AML-193 (cell line): ENCODE data around the gene PARP8.

Source experiments
- DNase-seq, 2 experiments: peaks; one replicate each; lab custom pipeline; 2025; lab: John Stamatoyannopoulos, UW

The PARP8 gene

DNA sequence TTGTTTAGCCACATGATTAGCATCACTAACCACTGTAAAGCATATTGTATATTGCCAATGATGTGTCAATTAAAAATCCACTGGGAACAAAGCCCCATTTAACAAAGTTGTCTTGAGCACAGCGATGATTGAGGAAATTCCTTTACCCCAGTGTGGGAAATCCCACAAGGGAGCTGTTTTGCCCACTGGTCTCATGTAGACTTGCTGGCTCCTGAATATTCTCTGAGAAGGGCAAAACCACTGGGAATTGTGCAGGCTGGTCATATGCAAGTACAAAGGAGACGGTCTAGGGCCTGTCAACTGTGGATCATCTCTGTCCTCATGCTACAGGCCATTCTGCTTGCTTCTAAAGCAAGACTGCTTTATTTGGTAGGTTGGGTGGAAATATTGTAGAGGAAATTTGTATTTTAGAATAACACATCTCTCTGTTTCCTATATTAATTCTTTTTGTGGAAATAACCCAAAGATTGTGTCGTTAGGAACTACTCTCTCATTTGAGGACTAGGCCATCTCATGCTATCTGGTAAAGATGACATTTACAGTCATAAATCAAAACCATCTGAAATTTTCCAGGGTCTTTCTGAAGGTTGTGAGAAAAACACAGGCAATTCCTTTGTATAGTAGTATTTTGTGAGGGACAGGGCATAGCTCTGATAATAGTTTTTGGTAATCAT, 60.2 kb downstream of the PARP8 start:
- no peak for DNase-seq

DNA sequence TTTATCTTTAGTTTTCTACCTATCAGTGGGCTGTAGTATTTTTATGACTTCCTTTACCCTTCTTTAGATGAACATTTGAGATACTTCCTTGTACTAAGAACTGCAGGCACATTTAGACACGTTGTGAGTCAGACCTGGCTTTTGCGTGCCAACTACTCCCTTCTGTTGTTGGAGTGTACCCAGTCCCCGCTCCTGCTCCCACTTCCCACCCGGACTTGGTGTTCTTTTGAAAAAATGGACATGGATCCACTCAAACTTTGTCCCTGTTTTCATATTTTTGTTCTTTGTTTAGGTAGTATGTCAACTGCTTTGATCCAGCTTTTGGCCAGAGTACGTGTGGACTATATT, 60.7 kb downstream of the PARP8 start:
- DNase-seq = no peak

DNA sequence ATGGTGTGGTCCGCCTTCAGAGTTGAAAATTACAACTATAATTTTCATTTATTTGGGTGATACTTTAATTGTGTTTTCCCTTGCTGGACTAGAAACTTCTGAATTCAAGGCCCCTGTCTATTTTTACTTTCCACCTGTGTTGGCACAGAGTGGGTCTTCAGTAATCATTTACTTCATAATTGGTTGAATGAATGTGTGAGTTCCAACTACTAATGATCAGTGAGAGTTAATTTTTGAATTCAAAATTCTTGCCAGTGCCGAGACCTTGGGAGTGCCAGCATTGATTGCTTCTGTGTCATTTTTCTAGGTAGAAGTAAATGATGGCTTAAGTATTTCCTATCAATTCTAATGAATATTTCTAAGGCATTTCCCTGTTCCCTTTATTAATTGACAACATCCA, 61.4 kb downstream of the PARP8 start:
- DNase-seq = no peak

DNA sequence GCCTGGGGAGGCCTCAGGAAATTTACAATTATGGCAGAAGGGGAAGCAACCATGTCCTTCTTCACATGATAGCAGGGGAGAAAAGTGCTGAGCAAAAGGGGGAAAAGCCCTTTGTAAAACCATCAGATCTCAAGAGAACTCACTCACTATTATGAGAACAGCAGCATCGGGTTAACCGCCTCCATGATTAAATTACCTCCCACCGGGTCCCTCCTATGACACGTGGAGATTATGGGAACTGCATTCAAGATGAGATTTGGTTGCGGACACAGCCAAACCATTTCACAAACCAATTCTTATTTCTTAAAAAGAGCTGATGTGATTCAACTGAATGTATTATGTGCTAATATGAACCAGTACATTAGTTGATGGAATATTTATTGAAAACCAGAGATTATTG, 63.9 kb downstream of the PARP8 start:
- DNase-seq = no peak

DNA sequence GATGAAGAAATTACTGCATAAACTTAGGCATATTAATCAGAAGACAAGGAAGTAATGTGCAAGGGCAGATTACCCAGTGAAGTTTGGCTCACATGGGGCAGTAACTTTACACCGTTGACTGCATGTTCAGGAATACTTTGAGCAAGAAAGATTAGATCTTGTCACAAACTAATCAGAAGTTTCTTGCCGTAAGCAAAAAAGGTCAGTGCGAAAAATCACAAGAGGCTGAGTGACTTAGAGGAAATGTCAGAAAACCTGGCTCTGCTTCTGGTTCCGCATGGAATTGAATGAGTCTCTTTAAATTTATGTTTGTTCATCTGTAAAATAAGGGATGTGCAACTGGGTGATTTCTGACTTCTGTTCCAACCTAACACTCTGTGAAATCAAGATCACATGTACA, 64.4 kb downstream of the PARP8 start:
- DNase-seq = no peak

DNA sequence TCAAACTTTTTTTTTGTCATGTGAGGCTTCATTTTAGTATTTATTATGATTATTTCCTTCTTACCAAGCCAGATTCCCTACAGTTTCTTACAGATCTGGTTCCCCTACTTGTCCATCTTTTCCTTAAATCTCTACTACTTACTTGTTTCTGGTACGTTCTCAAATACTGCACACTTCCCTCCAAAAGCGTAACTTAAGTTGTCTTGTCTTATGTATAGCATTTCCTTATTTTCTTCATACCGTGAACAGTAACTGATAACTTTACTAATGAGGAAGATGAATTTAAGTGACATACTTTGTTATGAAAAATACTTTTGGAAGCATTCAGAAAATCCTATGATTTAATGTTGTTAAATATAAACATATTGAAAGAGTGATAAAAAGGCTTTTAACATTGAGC, 67.3 kb downstream of the PARP8 start:
- no peak for DNase-seq

DNA sequence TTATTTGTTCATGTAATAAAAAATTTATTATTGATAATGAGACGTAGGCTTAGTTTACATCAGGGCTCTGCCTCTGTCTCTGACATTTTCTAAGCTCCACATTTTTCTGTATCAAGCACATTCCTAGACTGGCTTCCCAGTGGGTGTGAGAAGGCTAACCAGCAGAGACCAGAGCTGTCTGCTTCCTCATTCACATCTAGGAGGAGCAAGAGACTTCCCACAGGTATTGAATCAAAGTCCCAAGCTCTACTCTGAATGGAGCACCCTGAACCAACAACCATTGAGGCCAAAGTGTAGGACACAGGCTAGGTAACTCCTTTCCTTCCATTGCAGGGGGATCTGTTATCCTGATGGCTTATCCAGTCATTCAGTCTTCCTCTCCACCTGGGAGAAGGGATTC, 72.4 kb downstream of the PARP8 start:
- no peak for DNase-seq

DNA sequence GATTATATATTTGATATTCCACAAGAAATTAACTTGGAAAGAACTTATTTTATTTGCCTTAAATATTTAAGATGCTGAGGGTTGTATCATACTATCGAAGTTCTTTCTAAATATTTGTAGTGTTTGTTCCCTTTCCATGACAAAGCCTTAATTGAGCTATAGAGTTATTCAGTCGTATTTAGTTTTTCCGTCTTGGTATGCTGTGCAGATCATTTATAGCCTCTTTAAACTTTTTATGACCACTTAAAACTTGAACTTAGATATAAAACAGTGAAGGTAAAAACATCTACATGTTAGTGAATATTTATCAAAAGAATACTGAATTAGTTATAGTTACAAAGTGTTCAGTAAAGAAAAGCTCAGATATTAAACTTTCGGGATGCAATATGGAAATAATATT, 74.4 kb downstream of the PARP8 start:
- DNase-seq = no peak

DNA sequence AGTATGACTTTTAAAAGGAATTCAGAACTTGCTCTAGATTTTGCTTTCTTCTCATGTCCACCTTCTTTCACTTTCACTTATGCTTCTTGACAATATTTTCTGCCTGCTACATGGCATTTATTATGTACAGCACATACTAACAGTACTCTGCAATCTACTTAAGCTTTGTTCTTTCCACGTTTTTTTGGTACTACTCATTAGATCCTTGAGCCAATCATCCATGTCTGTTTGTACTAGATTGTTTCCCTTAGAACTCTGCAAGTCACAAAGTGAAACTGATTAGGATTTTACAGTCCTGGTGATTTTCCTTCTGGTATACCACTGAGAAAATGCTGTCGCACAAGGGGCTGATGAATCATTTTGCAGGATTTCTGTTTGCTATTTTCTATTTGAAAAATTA, 78.3 kb downstream of the PARP8 start:
- DNase-seq = no peak

DNA sequence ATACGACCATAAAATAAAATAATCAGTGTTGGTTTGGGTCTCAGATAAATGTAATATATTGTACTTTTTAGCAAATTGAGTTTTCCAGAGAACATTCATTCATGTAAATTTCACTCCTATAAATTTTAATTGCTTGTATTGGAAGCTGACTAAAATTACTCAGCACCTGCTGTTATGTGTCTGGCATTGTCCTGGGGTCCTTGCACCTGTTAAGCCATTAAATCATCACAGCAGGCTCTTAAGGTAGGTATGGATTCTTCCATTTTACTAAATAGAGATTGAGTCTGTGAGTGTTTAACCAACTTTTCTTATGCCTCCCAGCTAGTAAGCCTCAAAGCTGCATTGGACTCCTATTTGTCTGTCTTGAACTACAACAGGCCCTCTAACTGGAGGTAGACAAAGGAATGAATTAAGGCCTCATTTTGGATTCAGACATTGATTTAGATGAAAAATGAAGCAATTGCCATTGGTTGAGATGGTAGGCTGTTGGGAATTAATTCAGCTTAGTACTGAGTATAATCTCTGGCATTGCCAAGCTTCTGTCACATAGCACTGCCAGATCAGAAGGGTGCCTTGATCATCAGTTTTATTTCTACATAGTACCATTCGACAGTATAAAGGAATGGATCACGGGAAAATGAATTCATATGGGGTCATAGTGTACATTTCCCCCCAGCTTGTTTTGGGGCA, 78.9 kb downstream of the PARP8 start:
- no peak for DNase-seq

DNA sequence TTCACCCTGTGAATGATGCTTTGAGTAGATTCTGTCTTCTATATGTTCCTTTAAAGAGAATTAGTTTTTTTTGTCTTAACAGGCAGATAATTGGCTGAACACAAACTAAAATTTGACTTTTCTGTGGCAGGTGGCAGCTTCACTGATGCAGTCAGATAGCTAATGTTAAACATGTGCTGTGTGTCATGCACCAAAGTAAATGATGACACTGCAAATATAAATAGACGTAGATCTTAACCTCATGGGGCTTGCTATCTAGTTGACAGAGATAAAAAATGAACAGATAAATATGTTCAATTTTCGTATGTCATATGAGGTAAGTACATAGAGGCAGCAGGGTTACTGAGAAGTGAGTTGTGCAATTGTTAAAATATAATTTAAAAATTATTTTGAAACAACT, 82.7 kb downstream of the PARP8 start:
- no peak for DNase-seq

DNA sequence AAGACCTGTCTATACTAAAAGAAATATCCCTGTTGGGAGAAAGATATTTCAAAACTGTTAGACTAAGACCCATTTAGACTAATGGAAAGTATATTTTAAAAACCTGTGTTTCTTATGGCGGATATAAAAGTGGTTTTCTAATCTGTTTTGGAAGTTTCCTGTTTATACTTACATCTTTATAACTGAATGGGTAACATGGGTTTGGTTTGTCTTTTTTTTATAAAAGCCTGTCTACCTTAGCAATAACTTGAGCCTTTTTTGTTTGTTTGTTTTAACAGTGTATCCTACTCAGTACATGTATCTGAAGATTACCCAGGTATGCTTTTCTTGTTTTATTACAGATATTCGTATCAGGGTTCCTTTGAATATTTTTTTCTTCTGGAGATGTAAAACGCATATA, 83.4 kb downstream of the PARP8 start:
- no peak for DNase-seq

DNA sequence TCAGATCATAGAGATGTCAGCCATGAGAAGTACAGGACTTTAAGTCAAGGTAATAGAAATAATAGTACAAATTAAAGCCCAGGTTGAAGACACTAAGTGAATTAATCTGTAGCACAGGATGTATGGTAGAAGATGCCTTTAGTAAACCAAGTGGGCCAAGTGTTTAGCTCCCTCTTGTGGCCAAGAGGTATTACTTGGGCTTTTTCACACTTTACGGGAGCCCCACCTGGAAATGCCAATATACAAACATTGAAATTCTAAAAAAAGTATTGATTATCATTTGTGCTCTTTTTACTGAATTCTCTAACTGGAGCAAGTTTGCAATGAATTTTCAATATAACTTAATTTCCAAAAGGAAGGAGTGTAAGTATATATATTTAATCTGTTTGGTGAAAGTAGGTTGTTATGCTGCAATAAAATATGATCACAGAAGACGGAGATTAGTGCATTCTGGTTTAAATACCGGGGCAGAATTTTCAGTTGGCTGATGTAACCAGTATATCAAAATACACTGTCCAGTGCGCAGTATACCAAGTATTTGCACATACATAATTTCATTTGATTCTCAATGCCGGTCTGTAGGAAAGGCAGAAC, 84.7 kb downstream of the PARP8 start:
- peak; percentile 58 to 66 for DNase-seq

DNA sequence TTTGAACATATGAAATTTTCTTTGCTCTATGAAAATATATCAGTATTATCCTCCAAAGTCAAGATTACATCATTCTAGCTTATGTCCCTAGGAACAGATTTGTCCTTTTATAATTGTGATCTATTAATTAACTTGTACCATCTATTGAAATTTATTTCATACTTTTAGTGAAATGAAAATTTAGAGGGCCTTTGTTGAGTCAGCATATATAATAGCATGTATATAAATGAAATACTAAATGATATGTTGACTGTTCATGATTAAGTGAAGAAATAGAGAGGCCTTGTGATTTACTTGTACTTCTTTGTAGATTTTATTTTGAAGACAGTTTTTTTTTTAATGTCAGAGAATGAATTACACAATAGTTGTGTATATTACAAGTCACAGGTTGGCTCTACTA, 86.4 kb downstream of the PARP8 start:
- DNase-seq = no peak

DNA sequence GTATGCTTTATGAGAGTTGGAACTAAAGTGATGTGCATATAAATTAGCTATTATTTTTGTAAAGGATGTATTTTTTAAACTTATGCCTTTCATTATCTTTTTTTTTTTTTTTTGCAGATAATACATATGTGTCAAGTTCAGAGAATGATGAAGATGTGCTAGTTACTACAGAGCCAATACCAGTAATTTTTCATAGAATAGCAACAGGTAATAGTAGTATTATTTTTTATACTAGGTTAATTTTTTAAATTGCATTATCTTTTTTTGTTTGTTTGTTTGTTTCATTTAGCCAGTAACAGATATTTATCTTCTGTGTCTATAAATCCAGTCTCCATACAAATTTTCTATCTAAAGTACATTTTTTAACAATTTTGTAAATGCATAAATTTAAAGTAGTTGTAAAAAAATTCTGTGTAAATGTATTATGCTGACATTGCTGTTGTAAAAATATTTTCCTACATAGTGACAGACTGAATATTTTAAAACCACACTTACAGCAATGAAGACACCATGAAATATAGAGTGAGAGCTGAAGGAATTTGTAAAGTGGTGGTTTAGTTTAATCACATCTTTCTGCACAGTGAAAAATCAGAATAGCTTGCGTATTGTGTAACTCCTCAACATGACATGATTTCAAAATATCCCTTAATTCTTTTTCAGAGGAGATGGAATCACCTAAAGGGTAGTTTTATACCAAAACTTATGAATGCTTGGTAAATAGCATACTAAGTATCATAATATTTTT, 93.3 kb downstream of the PARP8 start:
- peak; percentile 5 to 13 for DNase-seq

DNA sequence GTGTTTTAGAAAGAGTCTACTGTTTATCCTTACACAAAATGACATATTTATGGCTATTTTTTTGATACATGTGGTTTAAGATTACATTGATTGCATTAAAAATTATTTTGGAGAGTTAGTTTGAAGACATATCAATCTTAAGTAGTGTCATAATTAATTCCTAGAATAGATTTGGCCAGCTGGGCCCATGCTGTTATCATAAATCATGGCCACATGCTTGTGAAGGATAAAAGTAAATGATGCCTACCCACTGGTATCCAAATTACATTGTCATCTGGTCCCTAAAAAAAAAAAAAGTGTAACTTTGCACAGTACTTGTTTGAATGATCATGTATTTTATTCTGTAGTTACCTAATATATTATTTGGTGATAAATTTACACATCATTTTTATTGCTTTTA, 96.9 kb downstream of the PARP8 start:
- DNase-seq = no peak

DNA sequence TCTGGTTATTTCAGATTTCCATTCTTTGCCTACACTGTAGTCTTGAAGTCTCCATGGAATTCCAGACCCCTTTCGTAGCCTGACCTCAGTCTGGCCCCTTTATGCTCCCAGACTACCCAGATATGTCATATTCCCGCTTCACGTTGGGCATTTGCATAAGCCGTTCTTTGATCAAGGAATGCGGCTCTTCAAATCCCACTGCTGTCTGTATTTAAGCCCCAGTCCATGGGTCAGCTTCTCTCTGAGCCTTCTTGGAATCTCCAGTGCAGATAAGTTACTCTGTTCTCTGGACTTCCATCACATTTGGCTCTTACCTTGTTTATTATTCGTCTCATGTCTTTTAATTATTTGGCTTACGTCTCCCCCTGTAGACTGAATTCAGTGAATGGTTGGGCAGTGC, 97.4 kb downstream of the PARP8 start:
- DNase-seq = no peak

DNA sequence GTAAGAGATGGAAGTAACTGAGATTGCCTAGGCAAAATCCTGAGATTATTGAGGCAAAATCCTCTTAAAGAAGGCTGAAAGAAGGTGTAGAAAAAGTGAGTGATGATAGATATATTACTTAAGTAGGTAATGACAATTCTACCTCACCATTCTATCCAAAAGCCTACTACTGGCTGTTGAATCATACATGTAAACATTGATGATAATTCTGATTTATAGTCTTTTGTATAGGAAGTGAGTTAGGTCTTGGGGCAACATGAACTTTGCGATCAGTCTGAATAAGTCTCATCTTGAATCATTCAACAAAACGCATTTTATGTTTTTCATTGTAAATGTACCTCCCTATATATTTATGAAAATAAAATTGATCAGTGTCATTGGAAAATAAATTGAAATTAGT, 99.6 kb downstream of the PARP8 start:
- DNase-seq = no peak

DNA sequence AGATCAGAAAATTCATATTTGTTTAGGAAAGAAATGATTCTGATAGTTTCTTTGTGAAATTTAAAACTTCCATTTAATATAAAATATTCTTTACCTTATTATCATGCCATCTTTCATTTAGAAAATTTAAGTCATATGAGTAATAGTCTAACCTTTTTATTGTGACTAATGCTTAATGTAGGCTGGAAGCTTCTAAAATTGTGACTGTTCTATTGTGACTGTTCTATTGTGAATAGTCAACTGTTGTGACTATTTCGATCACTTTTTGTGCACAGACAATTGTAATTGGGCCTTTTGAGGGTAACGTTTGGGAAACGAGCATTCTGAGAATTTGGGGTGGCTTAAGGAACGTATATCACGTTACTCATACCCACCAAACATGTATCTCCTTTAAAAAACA, 100.0 kb downstream of the PARP8 start:
- DNase-seq = no peak

DNA sequence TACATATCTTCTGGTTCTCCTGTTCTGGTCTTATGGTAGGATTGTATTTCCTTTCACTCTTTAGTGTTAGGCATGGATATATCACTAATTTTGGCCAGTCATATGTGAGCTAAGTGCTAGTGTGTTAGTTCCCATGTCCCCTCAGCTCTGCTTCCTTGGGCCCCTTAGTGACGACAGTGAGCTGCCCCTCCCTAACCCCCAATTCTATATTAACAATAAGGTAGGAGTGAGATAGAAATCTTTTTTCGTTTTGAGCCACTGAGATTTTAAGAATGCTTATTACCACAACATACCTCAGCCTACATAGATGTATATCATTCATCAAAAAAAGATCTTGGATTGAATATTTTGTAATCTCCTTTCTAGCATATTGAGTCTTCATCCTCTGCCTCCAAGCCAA, 100.5 kb downstream of the PARP8 start:
- no peak for DNase-seq

DNA sequence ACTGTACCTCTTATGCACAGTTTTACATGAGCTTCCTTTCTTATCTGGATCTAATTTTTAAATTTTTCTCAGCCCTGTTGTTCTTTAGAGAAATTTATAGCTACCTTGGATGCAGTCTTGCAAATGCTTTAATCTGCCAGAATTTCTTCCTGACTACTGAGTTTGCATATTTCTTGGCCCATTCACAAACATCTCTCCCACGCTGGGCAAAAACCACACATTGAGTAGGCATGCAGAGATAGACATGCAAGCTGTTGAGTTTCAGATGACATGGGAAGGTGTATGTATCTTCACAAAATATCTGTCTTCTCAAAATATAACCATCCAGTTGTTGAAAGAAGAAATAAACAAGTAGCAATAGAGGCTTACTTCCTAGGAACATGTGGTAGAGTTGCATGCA, 101.2 kb downstream of the PARP8 start:
- DNase-seq = no peak

DNA sequence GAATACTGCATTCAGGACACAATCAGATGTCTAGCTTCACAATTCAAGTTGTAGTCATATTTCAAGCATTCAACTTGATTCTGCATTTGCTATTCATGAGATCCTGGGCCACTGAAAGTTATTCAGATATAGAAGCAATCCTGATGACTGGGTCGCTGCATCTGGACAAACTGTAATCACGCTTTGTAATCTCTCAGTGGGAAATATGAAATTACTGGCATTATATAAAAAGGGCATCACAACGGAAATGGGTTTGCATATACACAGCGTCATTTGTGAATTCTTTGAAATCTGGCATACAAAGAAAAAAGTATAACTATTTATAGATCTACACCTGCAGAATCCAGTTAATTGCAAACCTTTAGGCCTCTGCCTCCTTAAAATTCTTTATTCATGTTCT, 102.2 kb downstream of the PARP8 start:
- no peak for DNase-seq

DNA sequence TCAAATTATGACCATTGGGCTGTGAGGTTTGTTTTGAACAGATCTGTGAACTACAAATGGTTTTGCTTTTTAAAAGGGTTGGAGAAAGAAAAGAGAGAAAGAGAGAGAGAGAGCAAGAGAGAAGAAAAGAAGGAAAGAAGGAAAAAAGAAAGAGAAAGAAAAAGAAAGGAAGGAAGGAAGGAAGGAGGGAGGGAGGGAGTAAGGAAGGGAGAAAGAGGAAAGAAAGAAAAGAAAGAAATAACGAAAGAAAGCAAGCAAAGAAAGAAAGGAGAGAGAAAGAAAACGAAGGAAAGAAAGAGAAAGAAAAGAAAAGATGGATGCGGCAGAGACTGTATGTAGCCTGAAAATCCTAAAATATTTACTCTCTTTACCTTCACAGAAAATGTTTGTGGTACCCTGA, 104.0 kb downstream of the PARP8 start:
- no peak for DNase-seq
